ENCODE results near the gene PLN. TPM values are rescaled to one million over a fixed set of nuclear protein-coding genes. Genes with fewer than 3 reads are reported as not detected.

Gene PLN
- total and polyA plus RNA-seq, 10 of the 15 experiments (the other 5 are each of a cell fraction or from before 2014, with no cell fraction given): 0.16 to 0.44 TPM; not detected in 8

GRCh38 chr6:118523216-118523615, 24.9 kb upstream of the PLN start (continued):
- TF ChIP-seq CUX1 (IDR thresholded peaks at IDR 0.05; ENCODE audit: insufficient replicate concordance, low read depth, low read length) (no peak), ATF2 (IDR thresholded peaks at IDR 0.05; ENCODE audit: low read length) (peak; percentile 48; the same call in 1 of the 2 replicates), MTA2 (IDR thresholded peaks at IDR 0.05; ENCODE audit: low read depth) (peak; percentile 79), POLR2AphosphoS2 (IDR thresholded peaks at IDR 0.05; ENCODE audit: low read depth, low read length) (no peak), MTA3 (IDR thresholded peaks at IDR 0.05; ENCODE audit: borderline replicate concordance, low read length) (no peak), CREM (IDR thresholded peaks at IDR 0.05; ENCODE audit: low read depth) (peak; percentile 37; the same call in 1 of the 2 replicates), HDGF (IDR thresholded peaks at IDR 0.05) (no peak), ZBED1 (IDR thresholded peaks at IDR 0.05; ENCODE audit: borderline replicate concordance) (no peak), STAT1 (conservative IDR thresholded peaks at IDR 0.05) (no peak), SUZ12 (IDR thresholded peaks at IDR 0.05; ENCODE audit: unreplicated experiment) (no peak), NKRF (conservative IDR thresholded peaks at IDR 0.05) (no peak), GABPA (IDR thresholded peaks at IDR 0.05; ENCODE audit: low read depth) (no peak)

Measured in GM12878 (cell line).